GM18909 (cell line): ENCODE data around the gene MAP2.

ENCODE experiments used
- ATAC-seq: cut with Tn5 transposase; IDR thresholded peaks from one replicate; pipeline ENCODE4 v1.9.1; 2021; ENCODE audit warnings: mild to moderate bottlenecking; ENCODE audit not compliant: unreplicated experiment, poor library complexity

Gene MAP2

DNA sequence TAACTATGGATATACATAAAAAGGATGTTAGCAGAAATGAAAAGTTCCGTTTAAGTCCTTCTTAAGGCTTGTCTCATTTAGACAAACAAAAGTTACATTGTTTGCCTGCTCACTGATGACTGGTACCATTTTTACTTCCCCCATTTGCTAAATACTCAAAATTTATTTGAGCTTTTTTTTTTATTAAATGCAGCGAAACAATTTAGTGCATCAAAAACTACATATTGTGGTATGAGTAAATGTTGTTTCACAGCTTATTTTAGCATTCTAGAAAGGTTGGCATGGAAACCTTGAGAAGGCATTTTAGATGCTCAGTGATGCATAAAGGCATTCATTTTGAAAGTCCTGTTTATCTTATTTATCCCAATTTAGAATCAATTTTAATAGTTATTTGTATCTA, 100.0 kb downstream of the MAP2 start:
- peak; percentile 55 for ATAC-seq

DNA sequence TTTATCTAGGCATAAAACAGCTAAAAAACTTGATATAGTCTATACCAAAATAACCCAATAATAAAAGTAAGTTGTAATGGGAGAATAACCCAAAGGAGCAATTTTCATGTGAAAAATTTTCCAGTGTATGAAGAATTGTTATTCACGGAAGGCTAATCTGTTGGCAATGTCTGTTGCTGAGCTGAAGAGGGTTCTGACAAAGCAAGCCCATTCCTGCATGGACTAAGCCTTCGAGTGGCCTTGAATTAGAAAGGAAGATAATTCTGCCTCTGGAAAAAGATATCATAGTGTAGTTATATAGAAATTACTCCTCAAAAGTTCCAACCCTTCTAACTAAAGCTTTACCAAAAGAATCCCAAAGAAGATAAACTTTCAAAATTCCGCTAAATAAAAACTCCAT, 101.5 kb downstream of the MAP2 start:
- ATAC-seq = no peak

DNA sequence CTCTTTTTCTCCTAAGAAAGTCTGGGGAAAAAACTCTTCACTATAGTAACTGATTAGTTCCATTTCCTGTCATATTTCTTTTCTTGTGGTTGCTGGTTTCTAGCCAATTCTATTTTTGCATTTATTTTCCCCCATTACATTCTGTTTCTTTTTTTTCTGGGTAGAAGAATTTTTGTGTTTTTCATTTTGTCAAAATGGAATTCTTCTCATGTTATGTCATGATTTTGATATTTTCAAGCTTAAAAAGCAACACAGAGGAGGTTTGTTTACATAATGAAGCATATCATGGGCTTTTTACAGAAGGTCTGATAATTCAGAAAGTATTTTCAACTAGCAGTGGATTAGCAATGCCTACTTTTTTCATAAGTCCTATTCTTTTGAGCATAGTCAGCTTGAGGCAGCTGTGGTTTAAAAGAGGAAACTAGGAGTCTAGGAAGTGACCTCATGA, 102.0 kb downstream of the MAP2 start:
- peak; percentile 43 for ATAC-seq

DNA sequence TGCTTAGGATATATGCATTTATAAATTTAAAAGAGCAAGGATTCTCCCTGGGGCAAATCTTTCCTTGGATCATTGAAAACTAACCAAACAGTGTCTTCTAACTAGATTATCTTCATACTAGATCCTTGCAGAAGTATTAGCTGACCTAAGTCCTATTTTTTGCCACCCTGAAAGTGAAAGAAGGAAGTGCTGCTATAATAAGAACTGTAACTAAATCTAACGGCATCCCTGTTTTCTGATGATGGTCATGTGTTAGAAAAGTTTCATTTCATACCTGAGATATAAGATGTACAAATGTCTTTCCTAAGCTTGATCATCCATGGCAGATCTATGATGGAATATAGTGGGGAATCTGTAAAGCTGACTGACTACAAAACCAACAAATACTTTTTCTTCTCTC, 102.7 kb downstream of the MAP2 start:
- ATAC-seq = peak; percentile 45

DNA sequence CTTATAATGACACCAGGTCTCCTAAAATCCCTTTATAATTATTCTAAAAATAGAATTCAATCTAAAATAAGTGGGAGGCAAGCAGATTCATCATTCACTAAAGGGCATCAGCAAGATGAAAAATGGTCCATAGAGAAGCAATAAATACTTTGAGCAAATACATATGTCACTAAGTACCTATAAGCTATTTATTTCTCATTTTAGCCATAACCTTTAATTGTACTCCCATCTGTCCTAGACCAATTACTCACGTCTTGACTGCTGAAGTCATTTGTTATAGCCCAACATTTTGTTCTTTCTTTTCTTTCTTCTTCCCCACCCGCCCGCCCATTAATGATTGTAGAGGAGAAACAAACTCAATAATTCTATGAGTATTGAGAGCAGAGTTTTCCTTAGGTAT, 105.7 kb downstream of the MAP2 start:
- ATAC-seq = no peak

DNA sequence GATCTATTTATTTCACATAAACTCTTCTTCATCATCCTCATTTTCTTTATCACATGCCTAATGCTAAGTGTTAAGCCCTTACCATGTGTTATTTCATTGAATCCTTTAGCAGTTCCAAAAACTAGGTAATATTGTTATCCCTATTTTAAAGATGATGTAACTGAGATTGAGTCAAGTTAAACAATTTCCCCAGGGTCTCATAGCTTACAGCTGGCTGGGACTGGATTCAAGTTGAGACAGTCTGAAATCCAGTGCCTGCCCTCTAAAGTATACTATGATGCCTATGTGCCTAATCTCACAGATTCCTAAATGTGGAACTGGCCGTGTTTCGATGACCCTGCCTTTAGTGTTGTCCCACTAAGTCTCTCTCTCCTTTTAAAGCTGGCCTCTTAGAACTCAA, 108.5 kb downstream of the MAP2 start:
- ATAC-seq = no peak

DNA sequence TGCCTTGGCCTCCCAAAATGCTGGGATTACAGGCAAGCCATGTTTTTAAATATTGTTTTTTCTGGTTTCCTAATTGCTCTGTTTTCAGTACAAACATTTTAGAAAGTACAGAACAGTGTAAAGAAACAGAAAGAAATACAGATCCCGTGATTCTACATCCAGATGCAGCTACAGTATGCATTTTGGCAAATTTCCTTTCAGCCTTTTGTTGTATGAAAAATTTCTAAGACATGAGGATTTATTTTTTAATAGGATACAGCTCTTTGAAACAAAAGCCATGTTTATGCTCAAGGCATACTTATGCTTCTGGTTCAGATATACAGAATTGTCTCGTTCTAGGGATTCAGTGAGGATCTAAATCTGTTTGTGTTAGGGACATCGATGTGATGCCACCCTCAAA, 109.5 kb downstream of the MAP2 start:
- ATAC-seq = no peak

DNA sequence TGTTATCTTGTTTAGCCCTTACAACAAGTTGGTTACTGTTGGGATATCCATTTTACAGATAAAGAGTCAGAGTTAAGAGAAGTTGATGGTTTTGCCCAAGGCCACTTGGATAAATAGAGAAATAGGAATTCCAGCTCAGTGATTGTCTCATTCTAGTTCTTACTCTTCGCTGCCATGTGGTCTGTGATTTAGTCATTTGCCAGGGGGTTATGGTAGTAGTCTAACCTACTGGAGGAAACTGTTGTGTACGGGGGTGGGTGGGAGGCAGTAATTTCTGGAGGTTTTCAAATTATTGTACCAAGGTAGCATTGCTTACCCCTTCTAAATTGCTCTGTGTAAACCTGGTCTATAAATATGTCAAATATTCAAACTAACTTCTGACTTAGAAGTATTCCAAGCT, 110.4 kb downstream of the MAP2 start:
- ATAC-seq = peak; percentile 76

DNA sequence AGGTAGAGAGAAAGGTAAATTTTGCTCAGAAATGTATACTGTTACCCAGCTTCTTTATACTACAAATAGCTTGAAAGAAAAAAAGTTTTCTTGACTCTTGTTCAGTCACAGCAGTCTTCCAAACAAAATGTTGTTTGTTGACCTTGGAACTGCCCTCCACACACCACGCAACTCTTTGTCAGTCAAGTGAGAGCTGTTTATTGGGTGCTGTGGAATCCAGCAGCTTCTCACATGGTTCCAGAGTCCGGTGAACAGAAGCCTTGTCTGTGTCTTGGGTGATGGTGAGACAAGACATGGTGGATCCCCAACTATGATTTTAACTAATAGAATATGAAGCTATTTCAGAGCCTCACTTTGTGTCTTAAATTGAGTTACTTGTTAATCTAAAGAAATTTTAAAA, 112.5 kb downstream of the MAP2 start:
- ATAC-seq = no peak

DNA sequence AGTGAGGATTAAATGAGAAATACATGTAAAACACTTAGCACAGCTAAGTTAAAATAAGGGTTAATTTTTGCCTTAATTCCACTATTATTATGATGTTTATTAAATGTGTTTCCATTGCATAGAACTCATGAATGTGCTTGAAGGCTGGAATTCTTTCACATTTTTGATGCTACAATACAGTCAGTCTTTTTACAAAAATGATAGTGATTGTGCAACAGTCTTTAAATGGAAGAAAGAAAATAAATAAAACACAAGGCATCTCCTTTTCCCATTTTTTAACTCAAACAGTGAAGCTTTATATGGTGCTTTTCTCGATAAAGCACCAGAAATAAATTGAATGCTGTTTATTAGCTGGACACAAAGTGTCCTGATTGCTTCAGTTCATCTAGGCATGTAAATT, 123.9 kb downstream of the MAP2 start:
- ATAC-seq = no peak

DNA sequence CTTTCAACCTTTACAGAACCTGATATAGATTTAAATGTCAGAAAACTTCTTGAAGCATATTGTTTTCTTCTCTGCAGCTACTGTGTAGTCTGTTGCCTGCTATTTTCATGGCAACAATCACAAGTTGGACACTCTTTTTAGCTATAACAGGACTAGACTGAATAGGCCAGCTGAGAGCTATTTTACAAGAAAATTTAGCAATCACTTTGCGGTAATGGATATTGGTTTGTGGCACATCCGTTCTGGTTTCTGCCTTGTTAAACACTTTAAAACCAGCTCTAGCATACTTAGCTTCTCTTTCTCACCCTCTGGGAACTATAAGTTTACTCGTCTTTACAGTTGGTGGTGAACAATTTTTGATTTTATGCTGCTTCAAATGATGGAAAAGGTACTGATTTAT, 125.7 kb downstream of the MAP2 start:
- ATAC-seq = no peak

DNA sequence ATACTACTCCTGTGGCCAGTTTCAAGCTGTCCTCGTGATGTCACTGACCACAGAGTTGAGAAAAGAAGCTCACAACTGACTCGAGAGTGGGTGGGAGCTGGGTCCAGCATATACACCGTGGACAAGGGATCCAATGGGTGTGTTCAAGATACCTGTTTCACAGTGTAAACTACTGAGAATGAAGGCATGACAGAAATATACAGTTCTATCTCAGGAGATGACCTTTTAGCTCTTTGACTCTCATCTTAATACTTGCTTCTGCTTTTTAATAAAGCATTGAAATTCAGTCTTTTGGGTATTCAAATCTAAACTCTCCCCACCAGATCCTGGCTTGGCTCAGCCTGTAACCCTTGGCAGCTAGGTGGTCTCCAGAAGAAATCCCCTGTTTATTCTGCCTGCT, 130.1 kb downstream of the MAP2 start:
- no peak for ATAC-seq

DNA sequence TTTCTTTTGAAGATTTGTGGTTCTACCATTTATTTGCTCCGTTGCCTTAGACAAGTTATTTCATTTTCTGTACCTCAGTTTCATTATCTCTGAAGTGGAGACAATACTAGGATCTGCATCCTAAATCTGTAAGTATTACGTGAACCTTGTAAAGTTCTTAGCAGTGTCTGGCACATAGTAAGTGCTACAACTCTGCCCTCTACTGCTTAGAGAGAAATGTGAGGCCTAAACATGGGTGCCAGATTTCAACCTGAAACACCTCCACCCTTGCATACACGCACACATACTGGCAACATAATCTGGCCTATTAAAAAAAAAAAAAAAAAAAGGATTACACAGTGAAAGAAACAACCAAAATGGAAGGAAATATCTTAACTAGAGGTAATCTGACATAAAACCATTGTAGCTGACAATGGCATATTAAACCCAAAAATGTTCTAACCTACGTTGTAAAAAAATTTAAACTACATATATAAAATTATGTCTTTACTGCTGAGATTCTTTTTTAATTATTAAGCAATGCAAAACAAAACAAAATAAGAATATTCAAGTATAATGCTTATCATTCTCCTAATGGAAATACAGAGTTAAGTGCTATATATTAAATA, 132.6 kb downstream of the MAP2 start:
- peak; percentile 77 for ATAC-seq

DNA sequence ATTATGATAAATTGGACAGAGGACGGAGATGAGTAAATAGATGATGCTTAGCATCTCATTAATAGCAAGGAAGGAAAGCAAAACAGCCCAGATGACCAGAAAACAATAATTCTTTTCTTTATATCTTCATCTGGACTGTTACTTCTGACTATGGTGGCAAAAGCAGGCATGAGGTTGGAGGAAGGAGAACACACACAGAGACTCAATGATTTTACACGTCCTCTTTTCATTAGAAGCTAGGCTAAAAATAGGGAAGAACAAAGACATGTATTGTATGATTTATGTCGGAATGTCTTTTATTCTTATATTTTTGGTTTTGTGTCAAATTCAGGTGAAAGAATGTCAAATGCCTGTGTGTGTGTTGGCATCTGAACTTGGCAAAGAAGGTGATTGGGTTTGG, 137.1 kb downstream of the MAP2 start:
- ATAC-seq = no peak

DNA sequence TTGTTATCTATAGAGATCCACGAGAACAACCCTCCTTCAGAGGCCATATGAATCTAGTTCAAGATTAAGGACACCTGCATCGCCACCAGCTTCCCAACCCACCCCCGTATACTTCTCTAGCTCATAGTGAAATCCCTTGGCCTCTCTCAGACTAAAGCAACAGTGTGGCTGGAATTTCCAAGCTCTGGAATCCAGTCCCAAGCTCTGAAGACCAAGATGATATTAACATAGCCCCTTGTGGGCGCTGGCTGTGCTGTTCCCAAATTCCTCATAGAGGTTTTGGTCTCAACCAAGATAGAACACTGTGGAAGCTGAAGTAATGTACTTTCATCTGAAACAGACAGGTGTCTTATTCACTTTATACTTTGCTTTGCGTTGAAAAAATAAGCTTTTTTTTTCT, 139.6 kb downstream of the MAP2 start:
- no peak for ATAC-seq

DNA sequence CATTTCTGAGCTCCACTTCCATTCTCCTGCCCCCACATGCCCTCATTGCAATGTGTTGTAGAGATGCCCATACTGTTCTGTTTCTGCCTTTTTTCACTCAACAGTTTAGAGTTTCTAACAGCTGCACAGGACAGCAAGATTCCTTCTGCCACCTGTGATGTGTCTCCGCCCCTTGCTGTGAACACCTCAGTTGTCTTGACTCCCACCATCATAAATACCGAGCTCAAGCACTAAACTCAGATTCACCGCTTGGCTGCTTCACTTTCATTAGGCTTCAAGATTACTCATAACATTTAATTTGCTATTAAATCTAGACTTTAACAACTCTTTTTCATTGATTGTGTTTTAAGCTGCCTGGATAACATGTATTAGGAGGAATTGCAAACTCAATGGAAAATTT, 141.0 kb downstream of the MAP2 start:
- ATAC-seq = no peak

DNA sequence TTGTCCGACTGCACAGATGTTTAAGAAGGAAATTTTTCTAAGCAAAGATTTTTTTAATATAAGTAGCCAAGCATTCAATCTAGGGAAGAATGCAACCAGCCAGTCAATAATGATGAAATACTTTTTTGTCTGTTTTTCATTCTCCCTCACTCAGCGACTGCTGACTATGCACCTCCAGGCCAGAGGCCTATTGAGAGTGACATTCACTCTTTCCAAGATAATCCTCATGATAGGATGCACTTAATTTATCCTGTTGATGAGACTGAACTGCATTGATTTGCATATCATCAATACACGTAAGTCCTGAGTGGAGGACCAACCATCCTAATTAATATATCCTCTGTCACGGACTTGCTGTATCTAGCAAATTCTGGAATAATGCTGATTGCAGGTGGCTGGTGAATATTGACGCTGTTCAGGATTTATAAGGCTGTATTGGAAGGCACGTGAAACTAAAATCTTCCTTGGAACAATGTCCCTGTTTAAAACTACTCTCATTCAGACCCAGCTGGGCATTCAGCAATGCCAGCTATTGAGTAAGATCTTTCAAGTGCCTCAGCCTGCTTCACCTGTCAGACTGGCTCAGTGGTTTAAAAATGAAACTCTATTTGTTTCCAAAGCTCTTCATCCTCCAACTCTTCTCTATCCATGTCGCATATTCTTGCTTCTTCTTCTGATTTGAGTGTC, 142.2 kb downstream of the MAP2 start:
- no peak for ATAC-seq

DNA sequence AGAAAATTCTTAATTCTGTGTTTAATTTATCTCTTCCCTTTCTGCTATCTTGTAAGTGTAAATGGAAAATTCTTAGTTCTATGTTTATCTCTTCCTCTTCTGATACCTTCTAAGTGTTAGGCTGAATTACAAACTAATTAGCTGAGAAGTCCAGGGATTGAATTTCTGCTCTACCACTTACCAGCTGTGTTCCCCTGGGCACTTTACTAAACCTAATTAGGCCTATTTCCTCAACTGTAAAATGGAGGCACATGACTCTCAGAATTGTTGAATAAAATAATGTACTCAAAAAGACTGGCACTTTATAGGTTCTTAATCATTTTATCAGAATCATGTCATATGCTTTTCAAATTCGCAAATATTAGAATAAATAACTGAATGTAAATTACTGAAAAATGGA, 146.3 kb downstream of the MAP2 start:
- ATAC-seq = no peak

DNA sequence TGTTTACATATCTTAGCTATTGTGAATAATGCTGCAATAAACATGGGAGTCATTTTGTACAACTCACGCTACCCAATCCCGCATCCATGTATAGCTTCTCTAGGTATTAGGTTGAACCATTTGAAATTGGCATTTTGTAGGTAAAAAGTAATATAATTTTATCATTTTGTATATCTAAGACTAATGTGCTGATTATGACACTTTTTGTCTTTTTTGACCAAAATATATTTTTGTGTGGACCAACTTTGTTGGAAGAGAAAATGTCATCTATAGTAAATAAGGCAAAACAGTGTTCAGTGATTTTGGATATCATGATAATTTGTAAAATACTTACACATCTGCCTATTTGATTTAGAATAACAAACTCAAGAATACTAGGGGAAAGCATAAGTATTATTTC, 150.7 kb downstream of the MAP2 start:
- no peak for ATAC-seq

DNA sequence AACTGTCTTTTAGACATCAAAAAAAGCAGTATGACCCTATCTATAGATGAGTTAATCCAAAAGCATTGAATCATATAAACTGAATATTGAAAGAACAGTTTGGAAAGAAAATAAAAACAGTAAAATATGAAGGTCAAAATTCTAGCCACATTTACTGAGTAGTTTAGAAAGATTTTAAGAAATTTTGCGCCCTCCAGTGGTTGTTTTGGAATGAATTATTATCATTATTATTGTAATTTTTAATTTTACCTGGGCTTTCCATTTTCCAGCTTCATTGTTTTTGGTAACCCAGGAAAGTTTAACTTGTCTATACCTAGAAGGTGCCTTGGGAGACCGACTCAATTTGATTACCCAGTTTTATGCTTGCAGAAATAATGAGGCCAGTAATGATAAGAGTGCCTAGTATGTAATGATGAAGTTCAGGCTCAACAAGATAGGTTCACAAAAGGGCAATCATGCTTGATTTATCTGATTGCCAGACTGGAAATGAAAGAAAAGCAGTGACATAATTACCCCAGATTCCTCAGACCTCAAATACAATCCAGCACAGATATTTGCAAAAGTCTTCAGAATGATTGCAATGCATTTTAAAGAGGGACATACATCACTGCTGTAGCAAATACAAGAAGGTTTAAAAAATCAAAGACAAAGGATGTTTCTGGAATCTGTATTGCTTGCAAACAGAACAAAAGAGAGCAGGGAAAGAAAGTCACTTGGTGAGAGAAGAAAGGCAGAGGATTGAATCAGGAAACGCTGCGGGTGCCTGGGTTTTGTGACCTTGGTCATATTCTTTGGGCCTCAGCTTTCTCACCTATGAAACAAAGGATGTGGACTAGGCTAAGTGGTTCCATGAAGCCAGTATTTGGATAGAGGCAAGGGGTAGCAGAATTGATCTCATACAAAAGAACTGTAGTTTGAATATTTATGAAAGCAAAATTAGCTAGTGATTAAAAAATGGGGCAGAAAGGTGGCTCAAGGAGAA, 153.8 kb downstream of the MAP2 start:
- ATAC-seq = no peak

DNA sequence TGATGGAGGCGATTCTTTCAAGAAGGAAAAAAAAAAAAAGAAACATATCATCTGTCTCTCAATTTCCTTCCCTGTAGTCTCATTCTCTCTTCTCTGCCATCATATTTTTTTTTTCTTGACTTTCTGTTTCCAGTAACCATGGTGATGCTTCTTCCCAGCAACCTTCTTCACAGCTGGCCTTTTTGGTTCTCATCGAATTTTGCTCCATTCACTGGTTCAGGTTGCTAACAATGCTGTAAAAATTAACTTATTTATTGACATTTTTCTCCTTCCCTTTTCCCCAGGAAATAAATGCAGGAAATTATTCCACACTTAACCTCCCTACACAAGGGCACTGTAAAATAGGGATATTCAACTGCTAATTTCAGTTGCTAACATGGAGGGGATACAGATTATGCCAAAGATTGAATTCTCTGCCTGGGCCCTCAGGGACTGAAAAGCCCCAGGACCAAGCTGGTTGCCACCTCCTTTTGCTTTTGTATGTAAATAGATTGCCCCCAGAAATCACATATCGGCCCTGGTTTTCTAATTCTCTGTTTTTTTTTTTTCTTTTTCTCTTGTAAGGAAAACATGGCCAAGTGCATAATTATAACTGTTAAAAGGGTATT, 154.7 kb downstream of the MAP2 start:
- no peak for ATAC-seq
